Prostate gland (tissue), 2 donors: ENCODE measurements around the gene EXD1.

Experiments
- POLR2AphosphoS5 ChIP-seq: sonication (generic); formaldehyde crosslinking; IDR thresholded peaks from one replicate; pipeline ENCODE4 v1.6.1; 2017; ENCODE audit warnings: antibody characterized with exemption
- TF ChIP-seq, protein P1 (sequence below), 4 experiments: fragments of 200-600 bp in 2 of 4; fragments of 450-650 bp in 2 of 4; sonication (generic) in 2 of 4; IDR thresholded peaks; 1 replicate in 3 of 4; 2 replicates in 1 of 4; pipeline ENCODE4 v1.5.1; 2016 to 2019; ENCODE audit warnings: antibody characterized with exemption in 4 of 4, mild to moderate bottlenecking in 2 of 4, moderate library complexity in 2 of 4

DNA sequence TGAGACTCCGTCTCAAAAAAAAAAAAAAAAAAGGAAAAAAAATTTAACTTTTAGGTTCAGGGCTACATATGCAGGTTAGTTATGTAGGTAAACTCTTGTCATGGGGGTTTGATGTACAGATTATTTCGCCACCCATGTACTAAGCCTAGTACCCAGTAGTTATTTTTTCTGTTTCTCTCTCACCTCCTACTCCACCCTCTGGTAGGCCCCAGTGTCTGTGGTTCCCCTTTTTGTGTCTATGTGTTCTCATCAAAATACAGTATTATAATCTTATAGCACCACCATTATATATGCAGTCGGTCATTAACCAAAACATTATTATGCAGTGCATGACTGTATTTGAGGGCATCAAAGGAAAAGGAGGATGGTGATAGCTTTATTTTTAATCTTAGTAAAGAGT is 47.8 kb upstream of the EXD1 start:
- no peak for TF ChIP-seq POLR2AphosphoS5
- TF ChIP-seq, protein P1, sequence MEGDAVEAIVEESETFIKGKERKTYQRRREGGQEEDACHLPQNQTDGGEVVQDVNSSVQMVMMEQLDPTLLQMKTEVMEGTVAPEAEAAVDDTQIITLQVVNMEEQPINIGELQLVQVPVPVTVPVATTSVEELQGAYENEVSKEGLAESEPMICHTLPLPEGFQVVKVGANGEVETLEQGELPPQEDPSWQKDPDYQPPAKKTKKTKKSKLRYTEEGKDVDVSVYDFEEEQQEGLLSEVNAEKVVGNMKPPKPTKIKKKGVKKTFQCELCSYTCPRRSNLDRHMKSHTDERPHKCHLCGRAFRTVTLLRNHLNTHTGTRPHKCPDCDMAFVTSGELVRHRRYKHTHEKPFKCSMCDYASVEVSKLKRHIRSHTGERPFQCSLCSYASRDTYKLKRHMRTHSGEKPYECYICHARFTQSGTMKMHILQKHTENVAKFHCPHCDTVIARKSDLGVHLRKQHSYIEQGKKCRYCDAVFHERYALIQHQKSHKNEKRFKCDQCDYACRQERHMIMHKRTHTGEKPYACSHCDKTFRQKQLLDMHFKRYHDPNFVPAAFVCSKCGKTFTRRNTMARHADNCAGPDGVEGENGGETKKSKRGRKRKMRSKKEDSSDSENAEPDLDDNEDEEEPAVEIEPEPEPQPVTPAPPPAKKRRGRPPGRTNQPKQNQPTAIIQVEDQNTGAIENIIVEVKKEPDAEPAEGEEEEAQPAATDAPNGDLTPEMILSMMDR (IDR thresholded peaks at IDR 0.05) = no peak
